DMS53 treated with DMSO at 0.1 percent for 48 hours (cell line): ENCODE measurements around the gene LRP10.

Experiments
- DNase-seq: peaks from one replicate; lab custom pipeline; 2025; ENCODE audit not compliant: unreplicated experiment; lab: John Stamatoyannopoulos, UW

LRP10 gene

GRCh38 chr14:22884738-22885523, 13.4 kb downstream of the LRP10 start:
- DNase-seq: no peak

DNA sequence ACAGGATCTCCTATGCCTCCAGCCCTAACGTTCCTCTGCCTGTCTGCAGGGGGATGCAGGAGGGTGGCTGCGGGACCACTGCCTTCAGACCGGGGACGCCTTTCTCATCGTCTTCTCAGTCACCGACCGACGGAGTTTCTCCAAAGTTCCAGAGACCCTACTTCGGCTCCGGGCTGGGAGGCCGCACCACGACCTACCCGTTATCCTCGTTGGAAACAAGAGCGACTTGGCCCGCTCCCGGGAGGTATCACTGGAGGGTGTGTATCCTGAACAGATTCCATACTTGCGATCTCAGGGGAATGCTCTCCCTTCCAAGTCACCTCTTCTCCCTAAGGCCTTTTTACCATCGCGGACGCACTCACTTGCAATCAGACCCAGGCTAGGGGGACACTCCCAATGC, 14.4 kb downstream of the LRP10 start:
- no peak for DNase-seq

DNA sequence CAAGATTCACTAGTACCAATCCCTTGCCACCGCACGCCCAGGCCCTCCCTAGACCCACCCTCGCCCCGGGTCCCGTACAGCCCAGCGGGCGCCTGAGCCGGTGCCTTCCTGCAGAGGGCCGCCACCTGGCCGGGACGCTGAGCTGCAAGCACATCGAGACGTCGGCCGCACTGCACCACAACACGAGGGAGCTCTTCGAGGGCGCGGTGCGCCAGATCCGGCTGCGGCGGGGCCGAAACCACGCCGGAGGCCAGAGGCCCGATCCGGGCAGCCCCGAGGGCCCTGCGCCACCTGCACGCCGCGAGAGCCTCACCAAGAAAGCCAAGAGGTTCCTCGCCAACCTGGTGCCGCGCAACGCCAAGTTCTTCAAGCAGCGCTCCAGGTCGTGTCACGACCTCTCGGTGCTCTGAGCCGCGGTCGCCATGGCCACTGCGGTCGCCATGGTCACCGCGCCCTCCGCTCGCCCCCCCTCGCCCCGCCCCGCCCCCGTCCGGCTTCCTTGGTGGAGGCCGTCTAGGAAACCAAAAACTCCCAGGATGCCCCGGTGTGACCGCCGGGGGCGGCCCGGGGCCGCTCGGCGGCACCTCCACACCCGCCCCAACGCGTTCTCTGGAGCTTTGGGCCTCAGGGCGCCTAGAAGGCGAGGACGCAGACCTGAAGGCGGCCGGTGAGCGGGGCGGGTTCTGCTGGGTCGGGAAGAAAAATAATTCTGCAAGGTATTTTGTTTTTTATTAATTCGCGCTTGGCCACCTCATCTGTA, 15.1 kb downstream of the LRP10 start:
- DNase-seq: peak; percentile 59

DNA sequence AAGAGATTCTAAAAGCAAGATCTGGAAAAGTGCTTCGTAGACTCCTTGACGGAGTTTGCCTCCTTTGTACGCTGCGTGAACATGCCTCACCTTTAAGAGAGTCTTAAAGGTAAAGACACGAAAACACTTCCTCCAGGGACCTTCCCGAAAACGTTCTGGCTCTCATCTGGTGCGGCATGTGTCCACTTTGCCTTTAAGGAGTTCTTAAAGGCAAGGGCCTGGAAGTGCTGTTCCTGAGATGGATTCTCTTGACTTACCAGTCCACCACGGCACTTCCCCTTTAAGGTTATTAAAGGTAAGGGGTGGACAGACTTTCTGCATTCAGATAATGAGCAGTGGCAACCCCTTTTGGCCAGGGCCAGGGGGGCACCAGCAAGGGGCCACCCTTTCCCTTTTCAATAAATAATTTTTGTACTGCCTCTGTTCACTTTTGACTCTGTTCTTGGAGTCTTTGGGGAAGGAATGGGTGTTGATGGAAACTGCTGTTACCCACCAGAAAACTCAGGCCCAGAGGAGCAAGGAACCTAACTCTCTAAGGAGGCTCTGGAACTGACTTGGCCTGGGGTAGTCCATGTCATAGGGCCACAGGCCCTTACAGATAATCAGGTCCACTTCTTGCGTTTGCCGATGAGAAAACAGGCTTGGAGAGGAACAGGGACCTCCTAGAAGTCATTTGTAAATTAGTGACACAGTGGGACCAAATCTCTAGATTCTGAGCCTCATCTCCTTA, 15.9 kb downstream of the LRP10 start:
- DNase-seq: peak; percentile 78

GRCh38 chr14:22887990-22888378, 16.4 kb downstream of the LRP10 start:
- no peak for DNase-seq

- no peak for DNase-seq
Observed at GRCh38 chr14:22888662-22889061, 17.1 kb downstream of the LRP10 start.

DNA sequence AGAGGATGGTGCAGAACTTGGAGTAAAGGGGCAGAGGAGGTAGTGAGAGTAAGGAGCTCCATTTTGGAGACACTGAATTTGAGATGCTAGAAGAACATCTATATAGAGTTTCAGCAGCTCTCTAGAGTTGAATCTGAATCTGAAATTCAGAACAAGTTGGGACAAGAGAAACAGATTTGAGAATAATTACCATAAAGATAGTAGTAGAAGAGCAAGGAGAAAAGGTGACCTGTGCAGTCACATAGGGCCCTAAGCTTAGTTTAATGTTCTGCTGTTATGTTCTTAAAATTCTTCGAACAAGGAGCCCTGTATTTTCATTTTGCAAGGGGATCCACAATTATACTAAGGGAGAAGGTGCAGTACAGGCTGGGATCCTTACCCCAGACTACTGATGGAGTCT, 18.9 kb downstream of the LRP10 start:
- no peak for DNase-seq

GRCh38 chr14:22892488-22892887, 20.9 kb downstream of the LRP10 start:
- DNase-seq: no peak

- DNase-seq: no peak
Observed at GRCh38 chr14:22893706-22894105, 22.2 kb downstream of the LRP10 start.

DNA sequence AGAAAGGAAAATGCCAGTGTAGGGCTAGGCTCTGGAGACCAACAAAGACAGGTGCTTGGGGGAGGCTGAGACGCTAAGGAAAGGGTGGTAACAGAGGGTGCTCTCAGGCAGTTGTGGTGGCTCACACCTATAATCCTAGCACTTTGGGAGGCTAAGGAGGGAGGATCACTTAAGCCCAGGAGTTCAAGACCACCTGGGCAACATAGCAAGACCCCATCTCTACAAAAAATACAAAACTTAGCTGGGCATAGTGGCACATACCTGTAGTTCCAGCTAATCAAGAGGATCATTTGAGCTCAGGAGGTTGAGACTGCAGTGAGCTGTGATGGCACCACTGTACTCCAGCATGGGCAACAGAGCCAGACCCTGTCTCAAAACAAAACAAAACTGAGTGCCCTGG, 23.9 kb downstream of the LRP10 start:
- DNase-seq: no peak

DNA sequence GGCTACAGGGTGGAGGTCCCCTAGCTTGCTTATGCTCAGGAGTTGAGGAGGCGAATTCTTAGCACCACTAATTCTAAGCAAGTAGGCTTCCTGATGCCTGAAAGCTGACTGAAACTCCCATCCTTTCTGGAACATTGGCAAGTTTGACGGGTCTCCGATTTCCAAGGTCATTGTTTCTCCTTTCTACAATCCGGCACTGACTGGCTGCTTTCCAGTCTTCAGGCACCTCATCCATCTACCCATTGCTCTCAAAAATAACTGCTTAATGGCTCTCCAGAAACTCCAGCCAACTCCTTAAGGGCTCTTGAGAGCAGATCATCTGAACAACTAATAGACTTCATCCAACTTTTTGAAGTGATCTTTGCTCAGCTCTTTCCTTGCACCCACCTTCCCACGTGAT, 24.8 kb downstream of the LRP10 start:
- no peak for DNase-seq

- no peak for DNase-seq
Observed at GRCh38 chr14:22896760-22897159, 25.2 kb downstream of the LRP10 start.

DNA sequence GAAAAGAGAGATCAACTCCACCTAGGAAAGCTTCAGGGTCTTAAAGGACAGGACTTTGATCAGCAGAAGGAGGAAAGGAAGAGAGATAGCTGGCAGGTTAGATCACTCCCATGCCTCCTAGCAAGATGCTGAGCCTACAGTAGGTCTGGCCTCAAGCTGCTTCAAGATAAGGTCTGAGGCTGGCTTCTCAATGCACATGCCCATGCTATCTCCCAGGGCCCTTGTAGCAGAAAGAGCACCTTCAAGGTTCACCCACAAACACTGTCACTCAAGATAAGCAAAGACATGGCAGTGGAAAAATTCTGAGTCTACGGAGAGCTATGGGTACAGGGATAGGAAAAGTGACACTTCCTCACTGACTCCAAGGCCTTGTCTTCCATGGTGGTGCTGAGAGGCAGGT, 25.8 kb downstream of the LRP10 start:
- DNase-seq: no peak

DNA sequence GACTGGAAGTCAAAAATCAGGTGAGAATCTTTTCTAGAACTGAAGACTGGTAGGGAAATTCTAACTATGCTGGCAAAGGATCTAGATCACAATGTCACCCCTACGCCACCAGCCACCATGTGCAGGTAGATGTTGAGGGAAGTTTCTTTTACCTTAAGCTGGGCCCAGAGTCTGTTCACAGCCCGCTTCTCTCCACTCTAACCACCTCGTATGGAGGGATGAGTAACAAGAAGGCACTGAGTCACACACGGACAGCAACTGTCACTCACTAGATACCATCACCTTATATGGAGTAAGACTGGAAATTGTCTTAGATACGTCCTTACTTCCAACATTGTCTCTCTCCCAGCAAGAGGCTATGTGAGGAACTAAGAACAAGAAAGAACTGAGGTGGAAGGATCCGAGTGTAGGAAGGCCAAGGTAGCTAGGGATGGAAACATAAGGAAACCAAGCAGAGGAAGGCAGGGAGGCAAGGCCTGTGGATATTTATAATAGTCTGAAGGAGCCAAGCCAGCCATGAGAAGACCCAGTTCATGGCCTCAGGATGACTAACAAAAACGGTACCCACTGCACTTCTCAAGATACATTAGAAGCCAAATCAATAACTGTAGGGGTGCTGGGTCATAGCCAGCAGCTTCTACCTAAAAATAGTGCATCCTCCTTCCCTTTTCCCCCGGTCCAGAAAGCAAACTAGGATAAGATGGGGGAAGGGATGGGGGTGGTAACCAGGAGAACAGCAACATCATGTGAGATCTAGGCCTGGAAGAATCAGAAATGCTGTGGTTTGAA, 27.0 kb downstream of the LRP10 start:
- DNase-seq: no peak

- peak; percentile 39 for DNase-seq
Observed at GRCh38 chr14:22900081-22900799, 28.7 kb downstream of the LRP10 start.

DNA sequence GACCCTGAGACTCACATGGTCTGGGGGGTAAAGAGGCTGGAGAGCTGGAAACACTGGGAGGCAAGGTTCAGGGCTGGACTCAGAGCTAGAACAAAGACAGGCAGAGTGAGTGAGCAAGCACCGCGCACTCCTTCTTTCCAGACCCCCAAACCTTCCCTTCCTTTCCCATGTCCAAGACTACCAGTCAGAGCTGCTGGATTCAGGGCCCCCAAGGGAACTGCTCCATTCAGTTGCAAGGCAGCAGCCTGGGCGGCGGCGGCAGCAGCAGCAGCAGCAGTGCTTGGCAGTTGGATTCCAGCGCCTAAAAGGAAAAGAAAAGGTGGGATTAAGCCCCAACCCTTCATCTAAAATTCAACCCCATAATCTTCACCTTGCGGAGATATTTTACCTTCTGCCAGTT, 30.3 kb downstream of the LRP10 start:
- no peak for DNase-seq

- DNase-seq: no peak
Observed at GRCh38 chr14:22903742-22904087, 32.2 kb downstream of the LRP10 start.

GRCh38 chr14:22905627-22906026, 34.1 kb downstream of the LRP10 start:
- DNase-seq: no peak

GRCh38 chr14:22906073-22906472, 34.5 kb downstream of the LRP10 start:
- no peak for DNase-seq

GRCh38 chr14:22907429-22907828, 35.9 kb downstream of the LRP10 start:
- DNase-seq: no peak

GRCh38 chr14:22908601-22909000, 37.1 kb downstream of the LRP10 start:
- DNase-seq: no peak
